MG63 (cell line): Measurements from ENCODE around the gene MPP4. TPM values are rescaled to one million over a fixed set of nuclear protein-coding genes. Genes with fewer than 3 reads are reported as not detected.

Source experiments
- DNase-seq: peaks from one replicate; pipeline ENCODE4 v3.0.0-alpha.2; 2020
- H3K27me3 ChIP-seq: fragments of 250-450 bp; sonication (Bioruptor Pico); 2 replicates; pipeline ENCODE4 v1.5.1; 2020; ENCODE audit warnings: mild to moderate bottlenecking, moderate library complexity
- H3K36me3 ChIP-seq: fragments of 250-450 bp; sonication (Bioruptor Pico); 2 replicates; pipeline ENCODE4 v1.5.1; 2020; ENCODE audit warnings: mild to moderate bottlenecking, moderate library complexity
- H3K4me3 ChIP-seq: fragments of 250-450 bp; sonication (Bioruptor Pico); 2 replicates; pipeline ENCODE4 v1.5.1; 2020; ENCODE audit warnings: mild to moderate bottlenecking, moderate library complexity
- H3K9me3 ChIP-seq: fragments of 250-450 bp; sonication (Bioruptor Pico); 2 replicates; pipeline ENCODE4 v1.5.1; 2020; ENCODE audit warnings: mild to moderate bottlenecking, moderate library complexity
- total RNA-seq: library from RNA; depleted of rRNA; stranded (reverse); fragments of >200 nt; shearing (Covaris generic); gene quantifications from 2 replicates; pipeline ENCODE4 v1.2.3, GENCODE V29; 2014; ENCODE audit warnings: low replicate concordance; rRNA removed

The MPP4 gene
- total RNA-seq, 1 experiment from 2014 or later, result 7.6 TPM

DNA sequence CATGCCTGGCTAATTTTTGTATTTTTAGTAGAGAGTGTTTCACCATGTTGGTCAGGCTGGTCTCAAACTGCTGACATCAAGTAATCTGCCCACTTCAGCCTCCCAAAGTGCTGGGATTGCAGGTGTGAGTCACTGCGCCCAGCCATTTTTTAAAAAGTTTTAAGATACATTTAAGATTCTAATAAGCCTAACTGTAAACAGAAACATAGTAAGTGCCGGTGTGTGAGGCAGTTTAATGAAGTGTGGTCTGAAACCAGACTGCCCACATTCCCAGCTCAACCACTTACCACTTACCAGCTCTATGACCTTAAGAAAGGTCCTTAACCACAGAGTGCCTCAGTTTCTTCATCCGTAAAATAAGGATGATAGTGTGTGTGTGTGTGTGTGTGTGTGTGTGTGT lies 97.5 kb downstream of the MPP4 start:
- DNase-seq, result no peak
- Histone ChIP-seq H3K27me3 (peaks cover 5% of the 10 kb centered on the region), H3K36me3 (no peaks in the 10 kb centered on the region), H3K9me3 (peaks cover 4% of the 10 kb centered on the region; the same call in 1 of the 2 replicates), H3K4me3 (no peak overlapping the region)

DNA sequence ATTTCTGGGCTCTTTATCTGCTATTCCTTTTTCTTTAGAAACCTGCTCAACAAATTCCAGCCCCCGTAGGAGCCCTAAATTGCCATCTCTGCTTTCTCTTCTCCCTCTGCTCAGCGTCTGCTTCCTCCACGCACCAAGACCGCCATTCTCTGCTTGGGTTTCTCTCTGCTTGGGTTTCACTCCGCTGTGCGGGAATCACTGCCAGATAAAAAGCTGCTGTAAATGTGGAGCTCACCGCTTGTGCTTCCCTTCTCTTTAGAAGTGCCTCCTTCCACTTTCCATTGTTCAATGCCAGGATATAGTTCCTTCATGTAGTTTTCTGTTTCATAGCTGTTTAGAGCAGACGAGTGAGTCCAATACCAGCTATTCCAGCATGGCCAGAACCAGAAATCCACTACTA lies 101.0 kb downstream of the MPP4 start:
- Histone ChIP-seq H3K36me3 (no peaks in the 10 kb centered on the region), H3K4me3 (no peak overlapping the region)
- no peak for DNase-seq

More for the DNA sequence above, 101.0 kb downstream of the MPP4 start:
- Histone ChIP-seq H3K9me3 (peaks cover 4% of the 10 kb centered on the region; the same call in 1 of the 2 replicates), H3K27me3 (no peaks in the 10 kb centered on the region)

Other genes starting within 250 kb of the MPP4 start
- gene TRAK2, start 247.2 kb downstream of the MPP4 start, total RNA-seq, result 6.1 and 6.5 TPM in 2 replicates
- gene STRADB, start 246.9 kb downstream of the MPP4 start, total RNA-seq, result 40.5 and 76.4 TPM in 2 replicates
- gene TMEM237, start 55.1 kb downstream of the MPP4 start, total RNA-seq, result 63.8 and 73.3 TPM in 2 replicates
- gene ALS2, start 82.3 kb upstream of the MPP4 start, total RNA-seq, result 10.0 and 21.9 TPM in 2 replicates
- gene CDK15, start 107.9 kb upstream of the MPP4 start, total RNA-seq, result 2.7 and 6.5 TPM in 2 replicates